Trophoblast cell (in vitro differentiated cells and primary cell): Measurements from ENCODE around the gene C2CD5.

Source experiments
- DNase-seq, 2 donors: peaks; one replicate each; pipeline ENCODE4 v3.0.0-alpha.2; 2016
- H2AFZ ChIP-seq: 2 replicates; pipeline ENCODE4 v1.6.1; 2013; ENCODE audit warnings: low read length, moderate library complexity, mild to moderate bottlenecking; ENCODE audit not compliant: insufficient read depth, poor library complexity
- H2AK5ac ChIP-seq: 2 replicates; pipeline ENCODE4 v1.6.1; 2013; ENCODE audit warnings: mild to moderate bottlenecking, low read length
- H2BK120ac ChIP-seq: 2 replicates; pipeline ENCODE4 v1.6.1; 2013; ENCODE audit warnings: low read length, mild to moderate bottlenecking, moderate library complexity; ENCODE audit not compliant: insufficient read depth, poor library complexity
- H2BK12ac ChIP-seq: 2 replicates; pipeline ENCODE4 v1.6.1; 2013; ENCODE audit warnings: mild to moderate bottlenecking, low read length, moderate library complexity
- H2BK5ac ChIP-seq: 2 replicates; pipeline ENCODE4 v1.6.1; 2013; ENCODE audit warnings: low read length, low read depth, moderate library complexity, mild to moderate bottlenecking; ENCODE audit not compliant: poor library complexity
- H3K14ac ChIP-seq: 2 replicates; pipeline ENCODE4 v1.6.1; 2013; ENCODE audit warnings: mild to moderate bottlenecking, low read length
- H3K18ac ChIP-seq: 2 replicates; pipeline ENCODE4 v1.6.1; 2013; ENCODE audit warnings: mild to moderate bottlenecking, low read length
- H3K23ac ChIP-seq: 2 replicates; pipeline ENCODE4 v1.6.1; 2013; ENCODE audit warnings: low read length
- H3K27ac ChIP-seq: 2 replicates; pipeline ENCODE4 v1.5.1; 2013; ENCODE audit warnings: low read depth, mild to moderate bottlenecking, inconsistent platforms, low read length, moderate library complexity
- H3K27me3 ChIP-seq: 2 replicates; pipeline ENCODE4 v1.6.1; 2013; ENCODE audit warnings: inconsistent platforms, mild to moderate bottlenecking, low read length, moderate library complexity; ENCODE audit not compliant: insufficient read depth
- H3K36me3 ChIP-seq, 2 experiments: 1 replicate in 1 of 2; 2 replicates in 1 of 2; pipeline ENCODE4 v1.6.1; 2013; ENCODE audit warnings: low read length in 2 of 2, mild to moderate bottlenecking in 2 of 2, moderate library complexity in 1 of 2; ENCODE audit not compliant: insufficient read depth in 2 of 2, control insufficient read depth in 1 of 2
- H3K4ac ChIP-seq: 2 replicates; pipeline ENCODE4 v1.6.1; 2013; ENCODE audit warnings: low read depth, mild to moderate bottlenecking, low read length, moderate library complexity
- H3K4me1 ChIP-seq, 2 experiments: 1 replicate in 1 of 2; 2 replicates in 1 of 2; pipeline ENCODE4 v1.6.1; 2013; ENCODE audit warnings: low read length in 2 of 2, mild to moderate bottlenecking in 2 of 2, moderate library complexity in 1 of 2; ENCODE audit not compliant: insufficient read depth in 2 of 2, control insufficient read depth in 1 of 2
- H3K4me2 ChIP-seq: 2 replicates; pipeline ENCODE4 v1.6.1; 2013; ENCODE audit warnings: inconsistent platforms, mild to moderate bottlenecking, low read length, moderate library complexity
- H3K4me3 ChIP-seq: 2 replicates; pipeline ENCODE4 v1.5.1; 2013; ENCODE audit warnings: mild to moderate bottlenecking, low read depth, low read length, inconsistent platforms
- H3K79me1 ChIP-seq: one replicate; pipeline ENCODE4 v1.6.1; 2013; ENCODE audit warnings: low read length
- H3K79me2 ChIP-seq: 2 replicates; pipeline ENCODE4 v1.6.1; 2013; ENCODE audit warnings: low read length, mild to moderate bottlenecking; ENCODE audit not compliant: control insufficient read depth, insufficient read depth, poor library complexity
- H3K9ac ChIP-seq: 2 replicates; pipeline ENCODE4 v1.6.1; 2013; ENCODE audit warnings: mild to moderate bottlenecking, low read length
- H3K9me3 ChIP-seq: 2 replicates; pipeline ENCODE4 v1.6.1; 2013; ENCODE audit warnings: low read depth, mild to moderate bottlenecking, control low read depth, inconsistent platforms, low read length; ENCODE audit not compliant: insufficient read depth
- H4K12ac ChIP-seq: 2 replicates; pipeline ENCODE4 v1.6.1; 2013; ENCODE audit warnings: low read depth, mild to moderate bottlenecking, low read length, moderate library complexity
- H4K8ac ChIP-seq: 2 replicates; pipeline ENCODE4 v1.6.1; 2013; ENCODE audit warnings: low read depth, mild to moderate bottlenecking, low read length, moderate library complexity
- H4K91ac ChIP-seq: one replicate; pipeline ENCODE4 v1.6.1; 2013; ENCODE audit warnings: low read depth, mild to moderate bottlenecking, low read length, moderate library complexity
- WGBS: extraction: QIAGEN DNeasy Blood & Tissue Kit; methylation state at CpG from one replicate; pipeline ENCODE4 v1.1.7; 2013; ENCODE audit warnings: missing lambda C conversion rate; ENCODE audit not compliant: insufficient read length, insufficient coverage; ENCODE audit errors: extremely low coverage; 5-methylcytosine and 5-hydroxymethylcytosine counted together

C2CD5 gene

GRCh38 chr12:22416801-22417200 is 127.5 kb downstream of the C2CD5 start:
- H2AK5ac ChIP-seq: no peak overlapping the region
- DNase-seq: no peak
- H3K79me2 ChIP-seq: no peaks in the 10 kb centered on the region
- H3K4me1 ChIP-seq: no peaks in the 10 kb centered on the region
- H3K4me2 ChIP-seq: no peak overlapping the region
- no peaks in the 10 kb centered on the region for H3K36me3 ChIP-seq
- no peak overlapping the region for H2BK120ac ChIP-seq
- no peak overlapping the region for H4K8ac ChIP-seq
- no peaks in the 10 kb centered on the region for H3K9me3 ChIP-seq
- no peak overlapping the region for H4K12ac ChIP-seq
- H3K18ac ChIP-seq: no peak overlapping the region
- no peak overlapping the region for H4K91ac ChIP-seq
- no peak overlapping the region for H2AFZ ChIP-seq
- no peak overlapping the region for H2BK12ac ChIP-seq
- no peak overlapping the region for H2BK5ac ChIP-seq
- no peak overlapping the region for H3K4me3 ChIP-seq
- no peak overlapping the region for H3K9ac ChIP-seq
- H3K27me3 ChIP-seq: no peaks in the 10 kb centered on the region
- H3K4ac ChIP-seq: no peak overlapping the region
- no peak overlapping the region for H3K23ac ChIP-seq
- H3K14ac ChIP-seq: no peak overlapping the region
- H3K79me1 ChIP-seq: no peaks in the 10 kb centered on the region
- no peak overlapping the region for H3K27ac ChIP-seq

DNA sequence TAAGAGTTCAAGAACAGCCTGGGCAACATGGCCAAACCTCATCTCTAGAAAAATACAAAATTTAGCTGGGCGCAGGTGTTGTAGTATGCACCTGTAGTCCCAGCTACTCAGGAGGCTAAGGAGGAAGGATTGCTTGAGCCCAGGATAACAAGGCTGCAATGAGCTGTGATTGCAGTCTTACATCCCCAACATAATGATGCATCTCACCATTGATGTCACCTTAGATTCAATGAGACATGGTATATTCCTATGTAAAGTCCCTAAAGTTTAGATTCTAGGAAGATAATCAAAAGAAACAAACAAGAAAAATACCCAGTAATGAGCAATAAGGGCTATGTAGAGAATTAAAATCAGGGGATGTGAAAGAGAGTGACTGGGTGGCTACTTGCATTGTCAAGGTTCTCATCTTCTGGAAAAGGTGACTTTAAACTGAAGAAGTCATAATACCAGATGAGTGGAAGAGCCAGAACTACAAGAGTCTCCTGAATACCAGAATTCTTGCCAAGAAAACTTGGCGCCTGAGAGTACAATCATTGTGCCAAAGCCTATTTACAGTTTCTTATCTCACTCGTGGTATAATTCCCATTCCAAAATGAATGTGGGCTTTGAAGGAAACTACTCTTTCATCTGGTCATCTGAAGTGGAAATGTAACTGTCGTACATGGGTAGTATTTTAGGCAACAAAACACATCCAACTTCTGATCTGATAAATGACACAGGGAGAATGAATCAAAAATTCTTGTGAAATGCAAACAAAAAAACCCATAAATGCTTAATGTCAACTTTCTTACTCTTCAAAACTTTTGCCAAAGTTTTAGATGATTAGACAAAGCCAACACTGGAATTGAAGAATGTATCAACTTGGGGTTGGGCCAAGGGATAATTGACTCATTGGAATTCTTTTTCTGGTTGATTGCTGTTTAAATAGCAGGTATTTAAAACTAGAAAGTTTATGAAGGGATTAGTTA is 128.7 kb downstream of the C2CD5 start:
- no CpG with 5 or more reads among the region's 4 CpGs for WGBS
- H2AFZ ChIP-seq: no peak overlapping the region
- H2BK5ac ChIP-seq: no peak overlapping the region
- H3K18ac ChIP-seq: no peak overlapping the region
- no peaks in the 10 kb centered on the region for H3K27me3 ChIP-seq
- H4K8ac ChIP-seq: no peak overlapping the region
- no peak overlapping the region for H3K4me2 ChIP-seq
- H3K4ac ChIP-seq: no peak overlapping the region
- H3K9ac ChIP-seq: no peak overlapping the region
- peaks cover 0 to 2% of the 10 kb centered on the region in 2 experiments for H3K4me1 ChIP-seq
- no peaks in the 10 kb centered on the region for H3K79me2 ChIP-seq
- no peak overlapping the region for H2BK12ac ChIP-seq
- no peak overlapping the region for H3K27ac ChIP-seq
- no peak overlapping the region for H3K23ac ChIP-seq
- no peak overlapping the region for H4K12ac ChIP-seq
- no peaks in the 10 kb centered on the region for H3K9me3 ChIP-seq
- no peak for DNase-seq
- no peak overlapping the region for H3K14ac ChIP-seq
- no peak overlapping the region for H2AK5ac ChIP-seq
- H3K36me3 ChIP-seq: no peaks in the 10 kb centered on the region
- H3K79me1 ChIP-seq: no peaks in the 10 kb centered on the region
- no peak overlapping the region for H4K91ac ChIP-seq
- H2BK120ac ChIP-seq: no peak overlapping the region
- H3K4me3 ChIP-seq: no peak overlapping the region

- no peak overlapping the region for H3K18ac ChIP-seq
- peaks cover 3% of the 10 kb centered on the region for H3K79me1 ChIP-seq
- no peak for DNase-seq
- H3K27ac ChIP-seq: no peak overlapping the region
- H2AFZ ChIP-seq: no peak overlapping the region
- no peaks in the 10 kb centered on the region for H3K79me2 ChIP-seq
- H3K9ac ChIP-seq: no peak overlapping the region
- no peak overlapping the region for H2AK5ac ChIP-seq
- H3K4ac ChIP-seq: no peak overlapping the region
- no peak overlapping the region for H3K4me3 ChIP-seq
- H3K4me2 ChIP-seq: no peak overlapping the region
- no peak overlapping the region for H3K23ac ChIP-seq
- H2BK5ac ChIP-seq: no peak overlapping the region
- no peak overlapping the region for H2BK12ac ChIP-seq
- H3K14ac ChIP-seq: no peak overlapping the region
- no peak overlapping the region for H2BK120ac ChIP-seq
- H3K27me3 ChIP-seq: no peaks in the 10 kb centered on the region
- H3K36me3 ChIP-seq: no peaks in the 10 kb centered on the region
- H4K91ac ChIP-seq: no peak overlapping the region
- no CpG with 5 or more reads among the region's 2 CpGs for whole genome bisulfite sequencing
- no peaks in the 10 kb centered on the region for H3K9me3 ChIP-seq
- no peak overlapping the region for H4K12ac ChIP-seq
- H4K8ac ChIP-seq: no peak overlapping the region
- peaks cover 3 to 4% of the 10 kb centered on the region in 2 experiments for H3K4me1 ChIP-seq
Observed at GRCh38 chr12:22414742-22415141, 129.6 kb downstream of the C2CD5 start.

GRCh38 chr12:22413592-22413991 is 130.8 kb downstream of the C2CD5 start:
- Histone ChIP-seq H3K9ac (no peak overlapping the region), H3K23ac (no peak overlapping the region), H2BK5ac (no peak overlapping the region), H2AK5ac (no peak overlapping the region), H3K4ac (no peak overlapping the region), H3K4me2 (no peak overlapping the region), H3K79me1 (peaks cover 6% of the 10 kb centered on the region), H3K14ac (no peak overlapping the region), H3K9me3 (no peaks in the 10 kb centered on the region), H3K18ac (no peak overlapping the region), H4K91ac (no peak overlapping the region), H4K8ac (no peak overlapping the region), H3K27ac (no peak overlapping the region), H3K79me2 (no peaks in the 10 kb centered on the region), H3K27me3 (no peaks in the 10 kb centered on the region), H2BK120ac (no peak overlapping the region), H2BK12ac (no peak overlapping the region), H4K12ac (no peak overlapping the region), H3K36me3 (no peaks in the 10 kb centered on the region), H3K4me1 (peaks cover 3 to 4% of the 10 kb centered on the region in 2 experiments), H2AFZ (no peak overlapping the region), H3K4me3 (no peak overlapping the region)
- WGBS: no CpG with 5 or more reads among the region's 3 CpGs
- DNase-seq: no peak
